D721Med (cell line): ENCODE measurements around the gene BIN1.

Source experiments
- DNase-seq: peaks from one replicate; pipeline ENCODE4 v3.0.0; 2011; ENCODE audit warnings: low spot score; ENCODE audit not compliant: insufficient read length
- FAIRE-seq: peaks from 2 replicates; lab custom pipeline; 2011; peaks lifted over from hg19 to GRCh38; lab: Jason Lieb, UNC
- CTCF ChIP-seq: IDR thresholded peaks from 2 replicates; pipeline ENCODE4 v1.5.1; 2012; ENCODE audit warnings: mild to moderate bottlenecking, control low read depth; ENCODE audit not compliant: insufficient read depth; ENCODE audit errors: missing control alignments

The BIN1 gene

DNA sequence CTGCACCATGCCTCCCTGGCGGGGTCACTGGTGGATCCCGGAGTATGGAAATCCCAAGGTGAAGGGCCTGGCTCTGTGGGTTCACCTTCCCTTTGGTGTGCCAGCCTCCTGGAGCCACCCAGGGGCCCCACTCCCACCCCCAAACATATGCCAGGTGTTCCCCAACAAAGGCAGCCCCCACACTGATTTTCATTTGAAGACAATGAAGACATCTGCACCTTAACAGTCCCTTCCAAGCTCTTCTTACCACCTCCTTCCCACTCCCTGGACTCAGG, 11.7 kb downstream of the BIN1 start:
- no peak for DNase-seq
- TF ChIP-seq CTCF, result no peak
- FAIRE-seq, result no peak

DNA sequence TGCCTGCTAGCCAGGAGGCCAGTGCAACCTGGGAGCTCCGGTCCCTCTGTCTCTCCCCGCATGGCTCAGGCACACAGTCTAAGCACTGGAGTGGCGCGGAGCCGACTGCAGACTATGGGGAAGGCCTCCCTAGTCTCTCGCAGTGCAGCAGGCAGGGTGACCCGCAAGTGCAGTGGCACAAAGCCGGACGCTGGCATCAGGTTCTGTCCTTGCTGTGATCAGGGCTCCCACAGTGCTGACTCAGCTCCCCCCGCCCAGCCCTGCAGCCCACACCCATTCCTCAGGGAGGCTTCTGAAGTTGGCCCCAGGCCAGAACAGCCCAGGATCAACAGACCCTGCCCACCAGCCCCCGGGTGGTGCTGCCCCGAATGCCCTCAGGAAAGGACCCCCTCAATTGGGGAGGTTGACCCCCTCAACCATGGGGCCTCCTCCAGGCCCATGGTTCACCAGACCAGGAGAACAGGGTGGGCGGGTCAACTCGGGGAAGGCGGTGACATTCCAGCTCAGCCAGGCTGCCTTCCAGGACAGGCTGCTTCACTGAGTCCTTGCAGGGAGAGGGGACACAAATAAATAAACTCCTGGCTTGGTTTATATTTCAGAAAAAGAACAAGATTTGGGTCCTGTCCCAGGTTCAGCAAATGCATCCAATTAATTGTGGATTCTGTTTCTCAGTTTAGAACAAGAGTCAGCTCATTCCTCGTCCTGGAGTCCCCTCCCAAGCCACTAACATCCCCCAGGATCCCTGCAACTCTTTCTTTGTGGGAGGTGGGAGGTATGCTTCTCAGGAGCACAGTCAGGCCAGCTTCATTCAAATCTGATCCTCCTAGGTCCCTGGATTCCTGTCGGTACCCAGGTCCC, 12.2 kb downstream of the BIN1 start:
- no peak for TF ChIP-seq CTCF
- no peak for FAIRE-seq
- no peak for DNase-seq

- no peak for TF ChIP-seq CTCF
- no peak for FAIRE-seq
- no peak for DNase-seq
Observed at GRCh38 chr2:127093648-127094210, 13.2 kb downstream of the BIN1 start.

GRCh38 chr2:127092901-127093516, 13.9 kb downstream of the BIN1 start:
- no peak for DNase-seq

DNA sequence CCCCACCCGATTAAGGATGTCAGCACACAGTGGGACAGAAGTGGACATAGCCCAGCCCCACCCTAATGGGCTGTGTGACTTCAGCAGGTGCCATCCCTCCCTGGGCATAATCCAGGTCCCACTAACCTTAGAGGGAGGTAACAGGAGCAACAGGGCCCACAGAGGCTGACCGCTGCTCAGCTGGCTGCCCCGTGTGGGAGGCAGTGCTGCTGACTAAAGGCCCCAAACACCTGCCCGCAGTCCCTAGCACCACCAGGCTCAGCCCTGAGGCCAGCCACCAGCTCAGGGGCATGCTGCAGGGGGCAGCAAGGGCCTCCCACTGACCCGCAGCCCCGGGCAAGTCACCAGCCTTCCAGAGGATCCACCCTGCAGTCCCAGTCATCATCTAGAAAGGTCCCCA, 14.6 kb downstream of the BIN1 start:
- no peak for FAIRE-seq
- DNase-seq, result no peak
- no peak for TF ChIP-seq CTCF

More at GRCh38 chr2:127092901-127093516, 13.9 kb downstream of the BIN1 start:
- FAIRE-seq, result no peak
- no peak for TF ChIP-seq CTCF

- DNase-seq (no peak), FAIRE-seq (no peak)
- no peak for TF ChIP-seq CTCF
Observed at GRCh38 chr2:127091886-127092285, 15.1 kb downstream of the BIN1 start.

DNA sequence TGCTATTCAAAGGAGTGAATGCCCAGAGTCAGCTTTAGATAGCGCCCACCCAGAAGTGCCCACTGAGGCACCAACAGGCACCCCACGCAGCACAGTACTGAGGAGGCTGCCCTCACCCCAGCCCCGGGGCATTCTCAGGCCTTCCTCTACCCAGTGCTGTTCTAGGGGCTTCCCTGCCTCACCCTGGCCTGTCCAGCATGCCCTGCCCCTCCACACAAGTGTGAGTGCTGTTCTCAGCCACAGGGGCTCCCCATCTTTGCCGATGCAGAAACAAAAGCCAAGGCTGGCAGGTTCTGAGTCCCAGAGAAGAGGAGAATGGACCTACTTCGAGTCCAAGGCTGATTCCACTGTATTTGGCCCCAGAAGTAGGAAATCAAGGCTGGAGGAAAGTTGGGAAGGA, 15.8 kb downstream of the BIN1 start:
- no peak for FAIRE-seq
- TF ChIP-seq CTCF, result no peak
- DNase-seq, result no peak
